ENCODE results near the gene TPO.
"Not testable (repeated sequence)": the region's sequence is repeated elsewhere in the genome, so short reads cannot be mapped to it uniquely, and the experiment has no call there.

The TPO gene

DNA sequence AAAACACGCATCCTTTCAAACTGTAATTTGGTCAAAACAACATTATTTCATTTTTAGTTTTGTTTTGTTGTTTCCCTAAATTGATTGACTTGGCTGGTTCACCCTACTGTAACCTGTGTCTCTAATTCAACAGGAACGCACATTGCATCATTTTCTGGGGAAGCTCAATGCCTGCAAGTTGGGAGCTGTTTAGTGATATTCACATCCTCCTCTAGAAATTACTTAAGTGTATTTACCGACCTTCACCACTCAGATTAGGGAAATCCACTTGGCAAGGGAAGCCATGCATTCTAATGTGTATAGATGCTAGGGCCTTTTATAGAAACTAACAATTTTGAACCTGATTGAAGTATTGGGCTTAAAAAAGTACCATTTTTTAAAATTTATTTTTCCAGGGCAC lies 7.3 kb upstream of the TPO start:
- DNase-seq (ENCODE audit: low spot score) = no peak

DNA sequence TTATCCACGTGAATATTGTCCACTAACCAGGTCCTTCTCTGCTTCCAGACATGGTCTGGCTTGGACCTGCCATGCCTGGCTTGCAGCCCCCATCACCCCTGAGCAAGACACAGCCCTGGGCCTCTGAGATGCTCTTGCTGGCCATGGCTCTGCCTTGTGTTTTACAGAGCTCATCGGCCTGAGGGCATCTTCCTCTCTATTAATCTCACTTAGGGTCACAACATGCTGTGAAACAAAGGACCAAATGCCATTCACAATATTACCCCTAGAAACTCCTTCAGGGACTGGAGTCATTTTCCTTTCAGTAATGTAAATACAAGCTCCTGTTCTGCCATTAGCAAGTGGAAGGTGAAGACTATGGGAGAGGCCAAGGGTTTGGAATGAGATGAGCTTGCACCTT lies 6.8 kb upstream of the TPO start:
- no peak for DNase-seq (ENCODE audit: low spot score)

DNA sequence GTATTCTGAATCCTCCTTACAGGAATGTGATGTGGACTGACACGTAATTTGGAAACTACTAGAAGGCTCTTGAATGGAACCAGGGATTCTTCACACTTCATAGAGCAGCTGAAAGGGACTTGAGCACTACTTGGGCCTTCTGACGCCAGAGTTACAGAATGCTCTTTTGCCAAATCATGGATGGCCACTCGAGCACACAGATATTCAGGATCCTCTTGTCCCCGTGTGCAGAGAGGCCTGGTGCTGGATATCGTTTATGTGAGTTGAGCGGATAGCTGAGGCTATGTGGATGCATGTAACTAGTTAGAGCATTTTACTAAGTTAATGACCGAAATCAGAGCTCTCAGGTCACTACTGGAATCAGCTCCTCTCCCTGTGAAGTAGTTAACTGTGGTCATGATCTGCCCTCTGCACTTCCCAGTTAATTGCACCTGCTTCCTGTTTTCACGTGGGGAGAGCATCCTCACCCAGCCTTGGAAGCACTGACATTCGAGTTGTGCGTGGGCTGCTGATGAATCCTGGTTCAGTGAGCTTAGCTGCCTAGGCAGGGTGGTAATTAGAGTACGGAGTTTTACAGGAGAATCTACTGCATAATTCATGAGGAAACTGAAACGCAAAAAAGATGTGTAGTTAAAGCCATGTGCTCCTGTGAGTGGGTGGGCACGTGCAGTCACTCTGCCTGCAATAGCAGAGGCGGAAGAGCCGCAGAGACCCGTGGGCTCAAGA lies 5.2 kb upstream of the TPO start:
- DNase-seq (ENCODE audit: low spot score) = no peak

DNA sequence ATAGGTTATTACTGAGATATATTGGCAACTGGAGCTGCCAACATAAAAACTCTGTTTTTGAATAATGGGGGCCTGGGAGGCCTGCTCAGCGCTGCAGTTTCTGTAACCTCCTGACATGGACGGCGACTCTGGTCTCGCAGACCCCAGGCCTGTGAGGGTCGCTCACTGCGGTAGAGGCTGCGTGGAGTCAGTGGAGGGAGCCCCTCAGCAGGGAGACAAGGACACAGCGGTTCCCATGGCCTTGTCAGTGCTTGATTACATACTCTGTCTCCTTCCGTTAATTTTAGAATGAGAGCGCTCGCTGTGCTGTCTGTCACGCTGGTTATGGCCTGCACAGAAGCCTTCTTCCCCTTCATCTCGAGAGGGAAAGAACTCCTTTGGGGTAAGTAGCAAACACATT lies 858 bp downstream of the TPO start:
- DNase-seq (ENCODE audit: low spot score) = no peak

DNA sequence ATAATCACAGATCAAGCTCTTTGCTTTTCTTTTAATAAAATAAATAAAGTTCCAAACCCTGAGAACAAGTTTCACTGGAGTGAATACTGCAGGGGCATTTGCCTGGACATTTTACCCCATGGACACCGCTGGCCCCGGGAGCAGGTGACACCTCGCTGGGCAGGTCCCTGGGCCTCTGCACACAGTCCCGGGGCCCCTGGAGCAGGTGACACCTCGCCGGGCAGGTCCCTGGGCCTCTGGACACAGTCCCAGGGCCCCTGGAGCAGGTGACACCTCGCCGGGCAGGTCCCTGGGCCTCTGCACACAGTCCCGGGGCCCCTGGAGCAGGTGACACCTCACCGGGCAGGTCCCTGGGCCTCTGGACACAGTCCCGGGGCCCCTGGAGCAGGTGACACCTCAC lies 1.6 kb downstream of the TPO start:
- DNase-seq (ENCODE audit: low spot score) = not testable (repeated sequence)

DNA sequence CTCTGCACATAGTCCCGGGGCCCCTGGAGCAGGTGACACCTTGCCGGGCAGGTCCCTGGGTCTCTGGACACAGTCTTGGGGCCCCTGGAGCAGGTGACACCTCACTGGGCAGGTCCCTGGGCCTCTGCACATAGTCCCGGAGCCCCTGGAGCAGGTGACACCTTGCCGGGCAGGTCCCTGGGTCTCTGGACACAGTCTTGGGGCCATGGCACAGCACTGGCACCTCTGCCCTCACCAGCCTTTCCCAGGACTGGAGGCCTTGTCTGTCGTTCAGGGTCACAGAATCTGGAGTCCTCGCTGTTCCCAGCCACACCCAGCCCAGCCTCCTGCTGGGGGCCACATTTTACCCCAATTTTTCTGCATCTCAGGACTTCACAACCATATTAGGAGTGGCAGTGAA lies 2.2 kb downstream of the TPO start:
- no peak for DNase-seq (ENCODE audit: low spot score)

DNA sequence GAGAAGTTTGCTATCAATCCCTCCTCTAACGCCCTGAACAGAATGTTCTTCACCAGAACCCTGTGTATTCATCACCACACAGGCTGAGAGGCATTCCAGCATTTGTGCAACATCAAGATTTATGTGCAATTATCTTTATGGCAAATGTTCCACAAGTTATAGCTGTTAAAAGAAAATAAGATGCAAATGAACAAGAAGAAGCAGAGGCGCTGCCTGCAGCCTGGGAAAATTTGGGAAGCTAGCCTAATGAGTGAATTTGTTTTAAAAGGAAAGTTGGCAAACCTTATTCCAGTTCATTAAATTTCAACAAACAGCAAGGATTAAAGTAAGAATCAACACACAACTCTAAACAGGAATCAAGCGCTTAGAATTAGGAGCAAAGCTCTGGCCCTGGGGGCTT lies 5.3 kb downstream of the TPO start:
- no peak for DNase-seq (ENCODE audit: low spot score)

DNA sequence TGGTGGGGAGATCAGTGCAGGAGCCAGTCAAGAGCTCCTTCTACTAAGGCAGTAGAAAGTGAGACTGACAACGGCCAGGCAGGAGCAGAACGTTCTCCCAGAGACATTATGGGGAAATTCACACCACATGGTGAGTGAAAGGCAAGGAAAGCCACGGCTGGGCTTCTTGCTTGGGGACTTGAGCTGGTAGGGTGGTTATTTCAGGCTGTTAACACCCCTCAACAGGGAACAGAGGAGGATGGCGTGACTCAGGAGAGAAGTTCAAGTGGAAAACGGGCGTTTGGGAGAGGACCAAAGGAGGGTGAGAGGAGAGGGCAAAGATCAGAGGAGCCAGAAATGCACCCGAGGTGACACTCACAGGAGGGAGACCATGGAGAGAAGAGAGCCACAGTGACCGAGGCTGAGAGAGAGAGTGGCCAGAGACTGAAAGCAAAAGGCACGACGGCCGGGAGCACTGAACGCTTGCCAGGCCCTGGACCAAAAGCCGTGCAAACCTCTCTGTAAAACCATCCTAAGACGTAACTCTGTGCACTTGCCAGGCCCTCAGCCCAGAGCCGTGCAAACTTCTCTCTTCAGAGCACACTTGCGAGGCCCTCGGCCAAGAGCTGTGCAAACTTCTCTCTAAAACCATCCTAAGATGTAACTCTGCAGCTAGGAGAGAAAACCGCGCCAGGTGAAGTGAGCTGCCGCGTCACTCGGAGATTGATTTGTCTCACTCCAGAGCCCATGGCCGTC lies 7.7 kb downstream of the TPO start:
- DNase-seq (ENCODE audit: low spot score) = no peak

DNA sequence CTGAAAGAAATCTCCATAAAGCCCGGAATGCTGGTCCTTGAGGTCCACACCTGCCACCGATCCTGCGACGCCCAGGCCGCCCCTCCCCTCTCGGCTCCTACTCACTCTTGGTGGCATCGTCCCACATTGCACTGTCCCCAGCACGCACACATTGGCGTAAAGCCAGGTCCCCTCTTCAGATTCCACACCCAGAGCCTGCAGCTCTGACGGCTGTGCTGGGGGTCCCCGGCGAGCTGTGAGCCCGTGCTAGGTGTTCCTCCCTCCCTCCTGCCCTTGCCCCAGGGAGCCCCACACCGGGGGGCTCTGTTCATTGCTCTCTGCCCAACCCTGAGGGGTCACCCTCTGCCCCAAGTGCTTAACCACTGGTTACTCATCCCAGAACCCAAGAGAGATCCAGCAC lies 8.5 kb downstream of the TPO start:
- DNase-seq (ENCODE audit: low spot score) = no peak

DNA sequence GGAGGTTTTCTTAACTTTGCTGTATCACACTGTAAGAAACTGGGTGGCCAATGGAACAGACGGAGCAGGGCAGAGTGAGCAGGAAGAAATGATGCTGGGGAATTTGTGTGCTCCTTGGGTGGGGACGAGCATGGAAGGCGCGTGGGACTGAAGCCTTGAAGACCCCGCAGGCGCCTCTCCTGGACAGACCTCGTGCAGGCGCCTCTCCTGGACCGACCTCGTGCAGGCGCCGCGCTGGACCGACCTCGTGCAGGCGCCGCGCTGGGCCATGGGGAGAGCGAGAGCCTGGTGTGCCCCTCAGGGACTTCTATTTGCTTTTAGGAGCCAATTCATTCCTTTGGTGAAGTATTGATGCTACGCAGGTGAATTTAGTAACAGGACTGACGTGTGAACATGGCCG lies 8.9 kb downstream of the TPO start:
- DNase-seq (ENCODE audit: low spot score) = no peak

DNA sequence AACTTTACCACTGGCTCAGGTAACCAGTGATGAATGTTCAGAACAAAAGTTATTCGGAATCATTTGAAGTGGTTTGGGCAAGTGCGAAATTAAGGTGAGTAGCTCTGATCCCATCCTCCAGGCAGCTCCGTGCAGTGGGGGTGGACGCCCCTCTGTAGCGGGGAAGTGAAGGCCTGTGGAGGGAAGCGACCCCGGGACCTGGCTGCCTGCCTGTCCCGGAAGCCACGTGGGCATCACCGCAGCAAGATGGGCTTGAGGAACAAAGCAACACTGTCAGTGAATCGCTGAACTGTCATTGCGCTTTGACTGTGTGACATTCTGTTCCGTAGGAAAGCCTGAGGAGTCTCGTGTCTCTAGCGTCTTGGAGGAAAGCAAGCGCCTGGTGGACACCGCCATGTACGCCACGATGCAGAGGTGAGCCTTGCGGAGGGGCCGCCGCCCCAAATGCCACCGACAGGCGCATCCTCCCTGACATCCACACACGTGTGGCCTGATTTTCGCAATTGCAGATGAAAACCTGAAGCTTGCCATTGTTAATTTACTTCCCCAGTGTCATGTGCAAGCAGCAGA lies 9.5 kb downstream of the TPO start:
- no peak for DNase-seq (ENCODE audit: low spot score)

DNA sequence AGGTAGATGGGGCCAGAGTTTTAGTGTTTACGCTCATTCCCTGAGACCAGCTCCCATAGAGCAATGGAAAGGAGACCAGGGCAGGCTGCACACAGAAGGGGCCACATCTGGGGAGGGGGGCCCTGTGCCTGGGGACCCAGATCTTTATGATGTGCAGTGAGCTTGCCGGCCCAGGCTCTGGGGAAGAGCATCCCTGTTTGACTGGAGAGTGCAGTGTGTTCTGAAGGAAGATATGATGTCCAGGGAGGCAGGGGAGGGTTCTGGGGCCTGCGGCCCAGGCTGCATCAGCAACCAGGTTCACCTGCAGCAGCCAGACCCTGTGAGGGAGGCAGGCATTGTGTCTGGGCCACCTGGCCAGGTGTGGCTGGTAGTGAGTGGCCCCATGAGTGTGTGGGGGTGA lies 13.8 kb downstream of the TPO start:
- no peak for DNase-seq (ENCODE audit: low spot score)

DNA sequence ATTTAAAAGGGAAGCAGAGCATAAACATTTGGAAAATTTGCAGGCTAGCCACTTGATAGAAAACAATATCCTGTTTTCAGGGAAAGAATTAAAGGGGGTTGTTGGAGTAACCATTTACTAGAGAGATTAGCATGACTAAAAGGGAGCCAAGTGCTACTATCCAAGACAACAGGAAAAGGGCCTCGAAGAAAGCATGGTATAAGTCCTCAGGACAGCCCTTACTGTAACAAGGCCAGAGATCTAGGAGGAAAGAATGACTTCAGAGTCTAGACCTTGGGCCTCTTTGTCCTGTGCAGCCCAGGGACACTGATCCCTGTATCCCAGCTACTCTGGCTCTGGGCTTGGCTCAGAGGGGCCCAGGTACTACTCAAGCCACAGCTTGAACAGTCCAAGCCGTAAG lies 16.6 kb downstream of the TPO start:
- DNase-seq (ENCODE audit: low spot score) = no peak

DNA sequence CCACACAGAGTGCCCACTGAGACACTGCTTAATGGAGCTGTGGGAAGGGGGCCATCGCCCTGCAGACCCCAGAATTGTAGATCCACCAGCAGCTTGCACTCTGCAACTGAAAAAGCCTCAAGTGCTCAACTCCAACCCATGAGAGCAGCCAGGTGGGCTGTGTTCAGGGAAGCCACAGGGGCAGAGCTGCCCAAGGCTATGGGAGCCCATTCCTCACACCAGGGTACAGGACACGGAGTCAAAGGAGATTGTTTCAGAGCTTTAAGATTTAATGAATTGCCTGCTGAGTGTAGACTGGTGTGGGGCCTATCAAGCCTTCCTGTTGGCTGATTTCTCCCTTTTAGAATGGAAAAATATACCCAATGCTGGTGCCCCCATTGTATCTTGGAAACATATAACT lies 17.2 kb downstream of the TPO start:
- DNase-seq (ENCODE audit: low spot score) = no peak

DNA sequence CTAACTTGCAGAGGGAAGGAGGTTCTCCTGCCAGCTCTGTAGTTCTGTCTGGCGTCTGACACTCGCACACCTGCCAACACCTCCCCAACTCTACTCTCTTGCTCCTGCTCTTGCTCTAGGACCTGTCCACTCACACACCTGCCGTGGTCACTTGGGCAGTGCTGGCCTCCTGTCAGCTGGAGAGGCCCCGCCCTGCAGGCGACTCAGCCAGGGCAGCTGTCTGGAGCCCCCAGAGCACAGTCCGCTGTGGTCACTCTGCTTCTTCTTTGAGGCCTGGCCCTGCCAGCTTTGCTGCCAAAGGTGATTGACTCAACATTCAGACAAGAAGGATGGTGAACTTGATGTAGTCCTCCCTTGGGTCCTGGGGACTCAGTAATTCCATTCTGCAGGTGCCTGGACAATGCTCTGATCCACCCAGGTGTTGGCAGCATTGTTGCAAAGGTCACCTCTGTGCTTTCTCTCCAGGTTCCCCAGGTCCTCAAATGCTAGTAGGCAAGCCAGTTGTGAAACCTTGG lies 18.7 kb downstream of the TPO start:
- no peak for DNase-seq (ENCODE audit: low spot score)

DNA sequence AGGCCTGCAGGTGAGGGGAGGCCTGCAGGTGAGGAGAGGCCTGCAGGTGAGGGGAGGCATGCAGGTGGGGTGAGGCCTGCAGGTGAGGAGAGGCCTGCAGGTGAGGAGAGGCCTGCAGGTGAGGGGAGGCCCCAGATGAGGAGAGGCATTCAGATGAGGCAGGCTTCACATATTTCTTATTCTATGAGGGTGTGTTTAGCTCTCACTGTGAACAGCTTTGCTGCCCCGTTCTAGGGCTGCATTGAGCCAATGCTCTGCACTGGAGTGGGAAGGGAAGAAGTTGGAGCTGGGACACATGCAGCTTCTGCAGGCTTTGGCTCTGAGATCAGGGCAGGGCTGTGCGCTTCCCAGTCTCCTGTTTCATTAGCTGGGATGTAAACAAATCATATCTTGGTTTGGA lies 19.5 kb downstream of the TPO start:
- no peak for DNase-seq (ENCODE audit: low spot score)

DNA sequence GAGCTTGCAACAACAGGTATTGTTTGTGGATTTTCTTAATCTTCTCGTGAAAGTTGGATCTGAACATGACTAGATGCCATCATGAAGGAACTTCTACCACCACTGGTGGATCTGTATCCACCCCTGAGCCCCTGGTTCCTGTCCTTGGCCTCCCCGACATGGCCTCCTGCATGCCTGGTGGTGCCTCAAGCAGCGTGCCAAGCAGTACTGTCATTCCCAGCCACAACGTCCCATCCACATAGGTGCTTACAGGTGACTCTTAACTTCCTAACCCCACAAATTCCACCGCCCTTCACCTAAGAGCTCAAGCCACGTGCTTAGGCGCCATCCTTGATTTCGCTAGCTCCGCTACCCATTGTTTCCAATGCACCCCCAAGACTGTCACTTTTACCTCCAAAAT lies 23.1 kb downstream of the TPO start:
- DNase-seq (ENCODE audit: low spot score) = no peak

DNA sequence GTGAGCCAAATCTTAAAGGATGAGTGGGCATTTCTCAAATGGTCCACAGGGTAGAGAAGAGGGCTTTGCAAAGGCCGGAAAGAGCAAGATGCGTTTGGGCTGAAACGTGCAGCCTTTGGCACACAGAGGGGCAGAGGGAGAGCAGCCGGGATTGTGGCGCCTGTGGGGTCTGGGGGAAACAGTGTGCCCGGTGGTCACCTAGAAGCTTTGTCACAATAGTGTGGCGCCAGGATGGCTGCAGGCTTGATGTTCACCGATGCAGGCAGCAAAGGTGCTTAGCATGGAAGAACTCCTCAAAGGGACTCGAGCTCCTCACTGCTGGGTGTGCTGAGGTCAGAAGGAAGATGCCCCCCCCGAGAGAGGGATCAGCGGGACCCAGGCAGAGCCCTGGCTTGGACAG lies 23.8 kb downstream of the TPO start:
- no peak for DNase-seq (ENCODE audit: low spot score)

DNA sequence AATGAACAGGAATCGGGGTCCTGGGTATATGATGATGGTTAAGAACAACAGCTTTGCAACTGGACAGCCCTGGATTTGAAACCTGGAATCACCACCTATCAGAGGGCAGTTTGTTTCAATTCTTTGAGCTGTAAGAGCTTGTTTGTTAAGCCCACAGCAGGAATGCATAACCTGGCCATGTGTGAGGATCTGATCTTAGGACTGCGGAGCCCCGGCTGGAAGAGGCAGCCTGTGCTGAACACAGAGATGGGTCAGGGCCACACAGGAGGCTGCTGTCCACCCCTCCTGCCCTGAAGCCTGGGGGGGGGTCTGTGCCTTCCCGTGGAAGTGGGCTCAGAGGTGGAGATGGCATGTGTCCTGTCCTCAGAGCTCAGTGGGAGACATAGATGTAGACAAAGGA lies 24.3 kb downstream of the TPO start:
- DNase-seq (ENCODE audit: low spot score) = no peak

DNA sequence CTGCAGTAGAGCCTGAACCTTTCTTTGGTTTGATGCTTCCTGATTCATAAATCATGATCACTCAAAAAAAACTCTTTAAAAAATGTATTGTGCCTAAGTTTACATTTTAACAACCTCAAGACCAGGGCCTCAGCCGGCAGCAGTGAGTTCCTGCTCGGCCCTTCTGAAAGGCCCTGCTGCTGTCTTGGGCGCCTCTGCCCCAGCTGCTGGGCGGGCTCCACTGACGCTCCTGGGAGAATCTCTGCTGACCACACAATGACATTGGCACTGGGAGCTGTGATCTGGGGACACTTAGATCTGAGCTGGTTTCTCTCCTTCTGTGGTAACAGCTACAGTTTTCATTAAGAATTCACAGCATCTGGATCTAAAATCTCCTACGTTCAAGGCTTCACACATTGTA lies 25.7 kb downstream of the TPO start:
- DNase-seq (ENCODE audit: low spot score) = no peak

DNA sequence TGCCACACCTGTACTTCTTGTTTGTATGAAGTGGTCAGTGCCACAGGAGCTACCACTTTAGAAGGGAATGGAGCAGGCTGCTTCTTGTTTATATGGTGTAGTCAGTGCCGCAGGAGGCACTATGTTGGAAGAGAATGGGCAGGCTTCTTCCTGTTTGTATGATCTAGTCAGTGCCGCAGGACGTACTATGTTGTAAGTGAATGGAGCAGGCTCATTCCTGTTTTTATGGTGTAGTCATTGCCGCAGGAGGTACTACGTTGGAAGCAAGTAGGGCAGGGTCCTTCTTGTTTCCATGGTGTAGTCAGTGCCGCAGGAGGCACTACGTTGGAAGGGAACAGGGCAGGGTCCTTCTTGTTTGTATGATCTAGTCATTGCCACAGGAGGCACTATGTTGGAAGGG lies 27.3 kb downstream of the TPO start:
- DNase-seq (ENCODE audit: low spot score) = no peak

DNA sequence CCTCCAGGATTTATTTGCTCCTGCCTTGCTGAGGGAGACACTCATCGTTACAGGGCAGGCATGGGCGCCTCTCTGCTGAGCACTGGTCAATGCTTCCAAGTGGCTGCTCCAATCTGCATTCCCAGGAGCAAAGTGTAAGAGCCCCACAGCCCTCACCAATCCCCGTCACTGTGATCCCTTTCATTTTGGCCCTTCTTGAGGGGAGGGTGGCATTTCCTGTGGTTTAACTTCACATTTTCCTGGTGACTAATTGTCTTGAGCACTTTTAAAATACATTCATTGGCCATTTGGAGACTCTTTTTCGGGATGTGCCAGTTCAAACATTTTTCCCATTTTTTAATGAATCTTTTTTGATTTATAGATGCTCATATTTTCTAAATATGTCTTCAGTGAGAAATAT lies 33.0 kb downstream of the TPO start:
- no peak for DNase-seq (ENCODE audit: low spot score)

DNA sequence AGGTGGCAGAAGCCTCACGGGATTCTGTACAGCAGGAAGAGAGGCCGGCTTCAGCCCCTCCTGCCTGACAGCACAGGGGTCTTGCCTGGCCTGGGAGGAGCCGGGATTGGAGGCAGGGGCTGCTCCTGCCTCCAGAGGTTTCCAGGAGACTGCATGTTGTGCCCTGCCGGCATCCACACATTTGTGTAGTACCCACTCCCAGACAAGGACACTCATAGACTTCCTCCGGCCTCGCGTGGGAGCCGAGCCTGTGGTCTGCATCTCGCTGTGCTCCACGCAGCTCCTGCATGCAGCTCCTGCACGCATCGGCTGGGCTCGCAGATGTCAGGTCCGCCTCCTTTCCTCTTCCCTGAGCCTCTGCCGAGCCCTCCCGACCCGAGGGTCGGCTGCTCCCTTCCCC lies 34.7 kb downstream of the TPO start:
- no peak for DNase-seq (ENCODE audit: low spot score)

DNA sequence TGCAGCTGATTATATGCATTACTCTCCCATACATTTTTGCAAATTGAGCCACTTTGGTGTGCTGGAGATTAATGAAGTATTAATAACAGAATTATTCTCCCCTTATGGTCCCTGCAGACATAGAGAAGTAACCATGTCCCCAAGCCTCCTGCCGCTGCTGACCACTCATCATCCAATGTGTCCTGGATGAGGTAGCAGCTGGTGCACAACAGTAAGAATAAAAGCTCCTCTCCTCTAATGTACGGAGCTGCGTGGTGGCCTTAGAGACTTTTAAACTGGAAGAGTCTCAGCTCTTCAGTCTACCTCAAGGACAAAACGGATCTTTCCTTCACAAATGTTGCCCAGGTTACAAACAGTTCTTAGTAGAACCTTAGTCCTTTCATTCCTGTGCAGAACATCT lies 37.7 kb downstream of the TPO start:
- no peak for DNase-seq (ENCODE audit: low spot score)
